22Rv1 (cell line): Measurements from ENCODE around the gene DCC.

Experiments used
- H3K27ac ChIP-seq: fragments of 450-650 bp; 2 replicates; pipeline ENCODE4 v1.5.1; 2017
- CTCF ChIP-seq: fragments of 450-650 bp; IDR thresholded peaks from 2 replicates; pipeline ENCODE4 v1.5.1; 2017; ENCODE audit warnings: mild to moderate bottlenecking
- ZFX ChIP-seq: fragments of 450-650 bp; IDR thresholded peaks from 2 replicates; pipeline ENCODE4 v1.6.1; 2017; ENCODE audit warnings: antibody characterized with exemption, borderline replicate concordance

Gene DCC

GRCh38 chr18:52322307-52322706 lies 17.7 kb upstream of the DCC start:
- TF ChIP-seq ZFX (no peak), CTCF (no peak)
- H3K27ac ChIP-seq = no peak overlapping the region

DNA sequence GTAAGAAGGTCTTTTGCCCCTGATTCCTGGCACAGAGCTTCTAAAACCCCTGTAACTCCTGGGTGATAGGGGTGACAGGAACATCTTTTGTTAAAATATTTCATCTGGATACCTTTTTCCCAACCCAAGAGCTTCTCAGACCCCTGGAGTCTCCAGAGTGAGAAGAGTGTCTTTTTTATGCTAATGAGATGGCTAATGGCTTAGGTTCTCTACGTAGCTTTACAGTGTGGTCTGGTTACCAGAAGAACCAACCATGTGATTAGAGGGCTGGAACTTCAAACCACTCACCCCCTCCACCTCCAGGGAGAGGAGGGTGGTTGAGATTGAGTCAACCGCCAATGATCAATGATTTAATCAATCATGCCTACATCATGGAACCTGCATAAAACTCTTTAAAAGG lies 16.2 kb upstream of the DCC start:
- H3K27ac ChIP-seq = no peak overlapping the region
- no peak for TF ChIP-seq ZFX
- TF ChIP-seq CTCF = no peak

GRCh38 chr18:52325997-52326396 lies 14.0 kb upstream of the DCC start:
- H3K27ac ChIP-seq = no peak overlapping the region
- TF ChIP-seq ZFX (no peak), CTCF (no peak)

GRCh38 chr18:52333860-52334259 lies 6.1 kb upstream of the DCC start:
- TF ChIP-seq CTCF = no peak
- TF ChIP-seq ZFX = no peak
- no peak overlapping the region for H3K27ac ChIP-seq

GRCh38 chr18:52334307-52334706 lies 5.7 kb upstream of the DCC start:
- no peak for TF ChIP-seq ZFX
- no peak for TF ChIP-seq CTCF
- H3K27ac ChIP-seq = no peak overlapping the region

DNA sequence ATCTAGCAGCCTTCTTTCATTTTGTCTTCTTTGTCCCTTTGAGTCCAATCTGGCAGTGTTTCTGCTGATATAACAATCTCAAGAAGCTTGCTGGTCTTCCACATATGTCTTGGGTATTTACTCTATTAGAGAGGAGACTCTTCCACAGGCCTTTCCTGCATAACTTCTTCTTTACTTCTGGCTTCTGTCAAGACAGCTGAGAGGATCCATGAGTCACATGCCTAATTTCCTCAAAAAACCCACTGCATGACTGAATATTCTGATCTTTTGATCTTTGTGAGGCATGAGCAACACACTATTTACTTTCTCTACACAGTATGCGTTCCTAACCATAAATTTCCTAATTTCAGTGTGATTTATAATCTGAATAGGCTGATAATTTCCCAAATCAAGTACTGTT lies 5.1 kb upstream of the DCC start:
- H3K27ac ChIP-seq = no peak overlapping the region
- TF ChIP-seq CTCF = no peak
- no peak for TF ChIP-seq ZFX

DNA sequence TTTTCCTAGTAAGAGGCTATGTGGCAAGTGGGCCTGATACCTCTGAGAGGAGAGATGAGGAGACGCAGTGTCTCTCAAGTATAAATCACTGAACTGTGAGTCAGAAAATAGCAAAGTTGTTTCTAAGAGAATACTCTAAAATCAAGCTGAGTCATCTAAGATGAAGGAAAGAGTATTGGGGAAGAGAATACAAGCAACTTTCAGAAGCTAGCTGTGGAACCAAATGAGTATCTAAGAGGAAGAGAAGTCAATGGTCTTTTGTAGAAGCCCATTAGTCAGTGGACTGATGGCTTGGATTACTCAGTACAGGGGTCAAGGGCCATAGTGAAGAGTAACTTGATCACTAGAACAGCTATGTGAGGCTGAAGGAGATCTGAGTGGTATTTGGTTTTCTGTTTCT lies 2.7 kb upstream of the DCC start:
- no peak for TF ChIP-seq CTCF
- TF ChIP-seq ZFX = no peak
- H3K27ac ChIP-seq = no peak overlapping the region
